Activated CD8-positive, alpha-beta T cell treated with anti-CD3 and anti-CD28 coated beads for 36 hours (primary cell): Measurements from ENCODE around the gene LARGE1. TPM values are rescaled to one million over a fixed set of nuclear protein-coding genes. Genes with fewer than 3 reads are reported as not detected.

Source experiments
- ATAC-seq: fragments of 200-7000 bp; cut with Tn5 transposase; one replicate; pipeline ENCODE4 v1.10.0; 2021; ENCODE audit warnings: mild to moderate bottlenecking, moderate library complexity
- CTCF ChIA-PET: fragments of 350-600 bp; sonication (Branson Sonifier 250); formaldehyde crosslinking; loops from one replicate; lab custom pipeline; 2021; ENCODE audit warnings: antibody characterized with exemption; lab: Charles Lee
- POLR2A ChIA-PET: fragments of 350-600 bp; sonication (Branson Sonifier 250); formaldehyde crosslinking; loops from one replicate; lab custom pipeline; 2021; ENCODE audit warnings: antibody characterized with exemption; lab: Charles Lee
- DNase-seq: peaks from one replicate; pipeline ENCODE4 v3.0.0-alpha.2; 2020
- H3K27ac Mint-ChIP-seq: one replicate; pipeline ENCODE4 v1.8.0; 2021; ENCODE audit warnings: mild to moderate bottlenecking, mixed read lengths
- H3K27me3 Mint-ChIP-seq: one replicate; pipeline ENCODE4 v1.8.0; 2021; ENCODE audit warnings: mixed read lengths
- H3K36me3 Mint-ChIP-seq: one replicate; pipeline ENCODE4 v1.8.0; 2021; ENCODE audit warnings: low read depth, mixed read lengths
- H3K4me1 Mint-ChIP-seq: one replicate; pipeline ENCODE4 v1.8.0; 2021; ENCODE audit warnings: low read depth, mixed read lengths
- H3K4me3 Mint-ChIP-seq: one replicate; pipeline ENCODE4 v1.8.0; 2021; ENCODE audit warnings: mild to moderate bottlenecking, moderate library complexity, mixed read lengths
- H3K9me3 Mint-ChIP-seq: one replicate; pipeline ENCODE4 v1.8.0; 2021; ENCODE audit warnings: mixed read lengths
- intact Hi-C: fragments of 100-400 bp; cut with micrococcal nuclease; formaldehyde crosslinking; loops from one replicate; pipeline ENCODE4 v1.10.0; 2022
- total RNA-seq, 2 experiments: library from RNA; stranded (reverse); gene quantifications; one replicate each; pipeline ENCODE4 v1.2.3, GENCODE V29; 2021
- TF ChIP-seq, protein P1 (sequence below): fragments of 200-600 bp; IDR thresholded peaks from one replicate; pipeline ENCODE4 v1.8.0; 2022; ENCODE audit warnings: antibody characterized with exemption, mild to moderate bottlenecking

Gene LARGE1
- total RNA-seq, 2 experiments from 2014 or later, result 0.31 to 0.32 TPM

DNA sequence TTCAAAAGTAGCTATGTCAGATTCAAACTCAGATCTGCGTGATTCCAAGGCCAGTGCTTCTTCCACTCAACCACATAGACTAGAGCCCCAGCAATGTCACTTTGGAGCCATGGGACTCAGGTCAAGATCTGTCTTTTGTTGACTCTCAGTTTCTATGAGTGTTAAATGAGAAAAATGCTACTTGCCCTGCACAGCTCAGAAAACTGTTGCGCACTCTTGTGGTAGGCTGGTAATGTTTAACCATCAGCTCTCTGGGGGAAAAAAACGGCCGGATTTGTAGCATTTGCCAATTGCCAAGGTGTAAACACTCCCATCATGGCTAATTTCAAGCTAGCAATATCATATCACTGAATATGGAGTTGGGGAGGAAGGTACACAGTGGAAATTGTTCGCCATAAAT is 534.0 kb downstream of the LARGE1 start:
- CTCF ChIA-PET, result no interaction called here
- H3K9me3 Mint-ChIP-seq, result no peaks in the 10 kb centered on the region
- no peak overlapping the region for H3K4me3 Mint-ChIP-seq
- POLR2A ChIA-PET, result interaction anchor here (0.6 kb wide), 1 partner anchor 309 kb away, joined by 3 read pairs; no protein-coding TSS in a partner anchor
- H3K4me1 Mint-ChIP-seq, result no peaks in the 10 kb centered on the region
- no peak overlapping the region for H3K27ac Mint-ChIP-seq
- H3K36me3 Mint-ChIP-seq, result no peaks in the 10 kb centered on the region
- ATAC-seq, result no peak
- no peaks in the 10 kb centered on the region for H3K27me3 Mint-ChIP-seq
- TF ChIP-seq, protein P1, sequence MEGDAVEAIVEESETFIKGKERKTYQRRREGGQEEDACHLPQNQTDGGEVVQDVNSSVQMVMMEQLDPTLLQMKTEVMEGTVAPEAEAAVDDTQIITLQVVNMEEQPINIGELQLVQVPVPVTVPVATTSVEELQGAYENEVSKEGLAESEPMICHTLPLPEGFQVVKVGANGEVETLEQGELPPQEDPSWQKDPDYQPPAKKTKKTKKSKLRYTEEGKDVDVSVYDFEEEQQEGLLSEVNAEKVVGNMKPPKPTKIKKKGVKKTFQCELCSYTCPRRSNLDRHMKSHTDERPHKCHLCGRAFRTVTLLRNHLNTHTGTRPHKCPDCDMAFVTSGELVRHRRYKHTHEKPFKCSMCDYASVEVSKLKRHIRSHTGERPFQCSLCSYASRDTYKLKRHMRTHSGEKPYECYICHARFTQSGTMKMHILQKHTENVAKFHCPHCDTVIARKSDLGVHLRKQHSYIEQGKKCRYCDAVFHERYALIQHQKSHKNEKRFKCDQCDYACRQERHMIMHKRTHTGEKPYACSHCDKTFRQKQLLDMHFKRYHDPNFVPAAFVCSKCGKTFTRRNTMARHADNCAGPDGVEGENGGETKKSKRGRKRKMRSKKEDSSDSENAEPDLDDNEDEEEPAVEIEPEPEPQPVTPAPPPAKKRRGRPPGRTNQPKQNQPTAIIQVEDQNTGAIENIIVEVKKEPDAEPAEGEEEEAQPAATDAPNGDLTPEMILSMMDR, result no peak
- no peak for DNase-seq
- intact Hi-C loops, result no loop called here

DNA sequence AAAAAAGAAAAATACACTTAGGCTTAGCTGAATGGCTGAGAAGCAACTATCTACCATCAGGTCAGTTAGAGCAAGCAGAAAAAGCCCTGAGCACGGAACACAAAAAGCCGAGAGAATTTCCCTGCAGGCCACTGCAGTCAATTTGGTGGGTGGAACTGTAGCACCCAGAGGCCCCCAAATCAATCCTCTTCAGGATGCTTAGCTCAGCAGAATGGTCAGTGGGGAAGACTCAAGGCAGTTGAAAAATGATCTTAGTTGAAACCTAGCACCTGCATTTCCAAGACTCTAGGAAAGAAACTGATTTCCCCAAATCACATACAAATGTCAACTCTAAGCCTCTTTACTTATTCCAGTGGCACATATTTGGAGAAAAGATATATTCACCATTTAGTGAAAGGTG is 534.7 kb downstream of the LARGE1 start:
- H3K4me1 Mint-ChIP-seq, result no peaks in the 10 kb centered on the region
- H3K9me3 Mint-ChIP-seq, result no peaks in the 10 kb centered on the region
- ChIA-PET CTCF (no interaction called here), POLR2A (interaction anchor here (1.1 kb wide), 1 partner anchor 8 kb away, joined by 4 read pairs; no protein-coding TSS in a partner anchor)
- no peak overlapping the region for H3K4me3 Mint-ChIP-seq
- H3K36me3 Mint-ChIP-seq, result no peaks in the 10 kb centered on the region
- intact Hi-C loops, result no loop called here
- no peaks in the 10 kb centered on the region for H3K27me3 Mint-ChIP-seq
- TF ChIP-seq, protein P1, result no peak
- no peak for DNase-seq
- ATAC-seq, result no peak
- no peak overlapping the region for H3K27ac Mint-ChIP-seq

- Mint-ChIP-seq H3K36me3 (no peaks in the 10 kb centered on the region), H3K4me3 (no peak overlapping the region)
- no peak for ATAC-seq
Measured at GRCh38 chr22:33382436-33382835, 537.8 kb downstream of the LARGE1 start.

DNA sequence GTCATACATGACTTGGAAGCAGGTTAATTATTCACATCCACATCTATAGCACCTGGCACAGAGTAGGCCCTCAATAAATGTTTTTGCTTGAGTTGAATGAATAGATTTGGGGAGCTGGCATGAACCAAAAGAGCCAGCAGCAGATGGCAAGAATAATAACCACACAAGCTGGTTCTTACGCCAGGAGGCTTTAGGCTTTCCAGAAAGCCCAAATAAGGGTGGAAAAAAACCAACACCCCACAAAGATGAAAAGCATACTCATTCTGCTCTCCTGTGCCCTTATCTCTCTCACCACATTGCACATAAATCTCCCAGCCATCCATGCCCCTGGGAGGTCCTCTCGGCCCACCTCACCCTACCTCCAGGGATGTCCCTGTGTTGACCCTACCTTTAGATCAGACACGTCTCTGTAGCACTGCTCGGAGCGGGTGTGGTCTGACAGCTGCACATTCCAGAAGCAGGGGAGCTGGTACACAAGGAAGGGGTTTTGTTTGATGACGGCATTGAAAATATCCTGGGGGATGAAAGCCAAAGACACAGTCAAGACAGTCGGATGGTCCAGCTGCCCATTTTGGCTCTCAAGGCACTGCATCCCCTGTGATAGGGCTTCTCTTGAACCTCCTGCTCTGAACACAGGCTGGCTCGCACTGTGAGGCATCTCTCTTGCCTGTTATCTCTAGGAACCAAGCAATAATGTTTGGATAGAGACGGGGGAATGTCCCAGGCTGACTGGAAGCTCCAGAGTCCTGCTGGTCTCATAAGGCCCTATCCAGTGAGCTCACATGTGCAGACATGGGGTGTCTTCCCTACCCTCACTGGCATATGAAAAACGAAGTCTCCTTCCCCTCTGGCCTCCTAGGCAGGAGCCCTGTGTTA is 538.5 kb downstream of the LARGE1 start:
- no peak for ATAC-seq
- Mint-ChIP-seq H3K9me3 (peaks cover 12% of the 10 kb centered on the region), H3K36me3 (no peaks in the 10 kb centered on the region), H3K27me3 (no peaks in the 10 kb centered on the region), H3K4me1 (no peaks in the 10 kb centered on the region), H3K27ac (no peak overlapping the region), H3K4me3 (no peak overlapping the region)
- CTCF ChIA-PET, result no interaction called here
- TF ChIP-seq, protein P1, result no peak
- POLR2A ChIA-PET, result no interaction called here
- DNase-seq, result no peak
- intact Hi-C loops, result no loop called here

More at GRCh38 chr22:33382436-33382835, 537.8 kb downstream of the LARGE1 start:
- Mint-ChIP-seq H3K4me1 (no peaks in the 10 kb centered on the region), H3K9me3 (peaks cover 9% of the 10 kb centered on the region), H3K27ac (no peak overlapping the region), H3K27me3 (no peaks in the 10 kb centered on the region)
- CTCF ChIA-PET, result no interaction called here
- TF ChIP-seq, protein P1, result no peak
- DNase-seq, result no peak
- POLR2A ChIA-PET, result no interaction called here
- intact Hi-C loops, result no loop called here

DNA sequence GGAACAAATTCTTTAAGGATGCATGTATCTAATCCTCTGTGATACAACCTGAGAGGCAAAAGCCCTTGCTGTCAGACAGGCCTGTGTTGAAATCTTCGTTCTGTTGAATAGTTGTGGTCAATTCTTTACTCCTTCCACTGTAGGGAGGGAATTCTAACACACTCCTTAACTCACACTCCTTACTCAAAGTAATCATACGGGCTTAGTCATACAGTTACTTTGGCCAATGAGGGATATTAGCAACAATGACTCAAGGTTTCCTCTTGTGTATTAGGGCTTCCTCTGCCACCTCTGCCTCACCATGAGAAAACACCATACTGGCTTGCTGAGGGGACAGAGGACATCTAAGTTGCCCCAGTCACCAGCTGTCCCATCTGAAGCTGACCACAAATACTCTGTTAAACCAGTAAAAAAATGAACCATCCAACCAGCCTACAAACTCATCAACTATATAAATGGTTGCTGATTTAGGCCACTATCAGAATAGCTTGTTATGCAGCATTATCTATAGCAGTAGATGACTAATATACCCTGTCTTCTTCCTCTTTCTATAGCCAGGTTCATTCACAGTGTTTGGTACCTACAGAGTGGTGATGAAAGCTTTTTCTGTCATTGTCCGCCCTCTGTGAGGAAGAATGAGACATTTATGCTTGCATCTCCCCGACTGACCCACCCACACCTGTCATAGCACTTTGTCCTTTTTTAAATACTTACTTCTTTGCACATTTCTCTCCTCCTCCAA is 539.3 kb downstream of the LARGE1 start:
- ATAC-seq, result no peak
- Mint-ChIP-seq H3K4me3 (no peak overlapping the region), H3K27me3 (no peaks in the 10 kb centered on the region), H3K4me1 (no peaks in the 10 kb centered on the region), H3K9me3 (peaks cover 12% of the 10 kb centered on the region), H3K36me3 (no peaks in the 10 kb centered on the region), H3K27ac (no peak overlapping the region)
- CTCF ChIA-PET, result no interaction called here
- intact Hi-C loops, result no loop called here
- POLR2A ChIA-PET, result no interaction called here
- TF ChIP-seq, protein P1, result no peak
- no peak for DNase-seq
